ENCODE results near the gene REEP6. TPM values are rescaled to one million over a fixed set of nuclear protein-coding genes. Genes with fewer than 3 reads are reported as not detected.

The REEP6 gene
- total RNA-seq, 2 experiments from 2014 or later, result 2.0 to 2.3 TPM

DNA sequence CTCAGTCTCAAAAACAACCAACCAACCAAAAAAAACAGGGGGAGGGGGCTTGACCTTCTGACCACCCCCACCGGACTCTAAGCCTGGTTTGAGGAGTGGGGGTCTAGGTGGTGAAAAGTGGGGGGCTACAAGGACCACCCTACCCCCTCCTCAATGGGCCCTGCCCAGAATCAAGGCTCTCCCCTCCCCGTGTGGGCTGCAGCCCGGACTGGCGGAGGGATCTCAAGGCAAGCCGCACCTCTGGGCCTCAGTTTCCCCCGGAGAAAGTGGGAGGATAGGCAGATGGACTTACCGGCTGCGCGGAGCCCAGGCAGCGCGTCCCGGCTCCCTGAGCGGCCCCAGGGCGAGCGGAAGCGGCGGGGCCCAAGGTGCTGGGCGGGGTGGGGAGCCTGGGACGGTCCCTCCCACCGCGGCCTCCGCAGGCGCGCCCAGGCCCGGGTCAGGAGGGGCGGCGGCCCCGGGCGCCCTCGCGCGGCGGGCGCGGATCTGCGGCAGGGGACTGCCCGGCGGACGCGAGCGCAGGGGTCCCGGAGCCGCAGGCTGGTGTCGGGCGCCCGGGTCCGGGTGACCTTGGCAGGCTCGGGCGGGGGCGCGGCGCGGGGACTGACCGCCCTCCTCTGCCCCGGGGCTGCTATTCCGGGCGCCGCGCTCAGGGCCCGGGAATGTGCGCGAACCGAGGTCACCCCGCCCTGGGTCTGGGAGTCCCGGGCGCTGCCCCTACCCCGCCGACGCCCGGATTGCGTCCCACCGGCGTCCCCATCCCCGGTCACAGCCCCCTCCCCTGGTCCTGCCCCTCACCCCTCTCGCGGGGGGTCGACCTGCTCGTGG, 21.9 kb downstream of the REEP6 start, which contains the start of gene ADAMTSL5:
ADAMTSL5 (minus strand) TSS at position 349 of the 828 bp plus-strand sequence. CDS start 2,076 bp downstream, outside the sequence.
- CTCF ChIA-PET, result no interaction called here
- POLR2A ChIA-PET, result no interaction called here

DNA sequence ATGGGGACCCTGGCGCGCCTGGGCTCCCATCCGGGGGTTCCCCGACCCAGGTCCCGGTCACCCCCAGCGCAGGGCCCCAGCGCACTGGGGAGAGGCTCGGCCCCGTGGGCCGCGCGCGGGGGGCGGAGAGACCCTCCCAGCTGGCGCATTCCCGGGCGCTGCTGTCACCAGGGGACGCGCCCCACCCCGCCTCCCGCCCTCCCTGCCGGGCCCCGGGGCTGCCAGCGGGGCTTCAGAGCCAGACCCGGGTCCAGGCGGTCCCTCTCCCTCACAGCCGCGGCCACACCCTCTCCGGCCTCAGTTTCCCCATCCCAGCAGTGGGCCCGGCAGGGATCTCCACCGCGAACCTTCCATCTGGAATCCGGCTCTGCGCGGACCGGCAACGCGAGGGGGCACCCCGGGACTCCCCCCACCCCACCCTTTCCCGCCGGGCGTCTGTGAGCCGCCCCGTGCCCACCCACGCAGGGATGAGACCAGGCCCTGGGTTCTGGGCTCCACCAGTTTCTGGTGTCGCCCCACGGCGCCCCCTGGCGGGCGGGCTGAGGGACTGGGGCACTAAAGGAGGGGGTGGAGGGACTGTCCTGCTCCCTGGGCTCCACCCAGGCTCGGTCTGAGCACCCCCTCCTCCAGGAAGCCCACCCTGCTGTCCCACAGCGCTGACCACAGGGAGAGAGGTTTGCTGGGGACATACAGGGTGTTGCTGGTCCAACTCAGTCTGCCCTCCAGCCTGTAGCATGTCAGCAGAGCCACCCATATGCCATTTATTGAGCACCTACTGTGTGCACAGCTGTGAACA, 22.7 kb downstream of the REEP6 start:
- POLR2A ChIA-PET, result no interaction called here
- CTCF ChIA-PET, result interaction anchor here (1.3 kb wide), 1 partner anchor 12 kb away, joined by 3 read pairs; no protein-coding TSS in a partner anchor

DNA sequence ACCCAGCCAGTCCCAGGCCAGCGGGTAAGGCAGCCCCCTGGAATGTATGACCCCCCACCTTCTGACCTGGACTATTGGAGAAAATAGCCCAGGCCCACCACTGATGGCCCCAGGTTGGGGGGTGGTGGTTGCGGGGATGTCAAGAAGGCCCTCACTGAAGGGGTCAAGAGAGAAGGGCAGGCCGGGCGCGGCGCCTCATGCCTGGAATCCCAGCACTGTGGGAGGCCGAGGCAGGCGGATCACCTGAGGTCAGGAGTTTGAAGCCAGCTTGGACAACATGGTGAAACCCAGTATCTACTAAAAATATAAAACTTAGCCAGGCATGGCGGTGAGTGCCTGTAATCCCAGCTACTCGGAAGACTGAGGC, 23.3 kb downstream of the REEP6 start:
- ChIA-PET POLR2A (no interaction called here), CTCF (interaction anchor here (0.9 to 1.3 kb wide), 2 partner anchors 13 to 158 kb away, joined by 3 read pairs; no protein-coding TSS in a partner anchor)

DNA sequence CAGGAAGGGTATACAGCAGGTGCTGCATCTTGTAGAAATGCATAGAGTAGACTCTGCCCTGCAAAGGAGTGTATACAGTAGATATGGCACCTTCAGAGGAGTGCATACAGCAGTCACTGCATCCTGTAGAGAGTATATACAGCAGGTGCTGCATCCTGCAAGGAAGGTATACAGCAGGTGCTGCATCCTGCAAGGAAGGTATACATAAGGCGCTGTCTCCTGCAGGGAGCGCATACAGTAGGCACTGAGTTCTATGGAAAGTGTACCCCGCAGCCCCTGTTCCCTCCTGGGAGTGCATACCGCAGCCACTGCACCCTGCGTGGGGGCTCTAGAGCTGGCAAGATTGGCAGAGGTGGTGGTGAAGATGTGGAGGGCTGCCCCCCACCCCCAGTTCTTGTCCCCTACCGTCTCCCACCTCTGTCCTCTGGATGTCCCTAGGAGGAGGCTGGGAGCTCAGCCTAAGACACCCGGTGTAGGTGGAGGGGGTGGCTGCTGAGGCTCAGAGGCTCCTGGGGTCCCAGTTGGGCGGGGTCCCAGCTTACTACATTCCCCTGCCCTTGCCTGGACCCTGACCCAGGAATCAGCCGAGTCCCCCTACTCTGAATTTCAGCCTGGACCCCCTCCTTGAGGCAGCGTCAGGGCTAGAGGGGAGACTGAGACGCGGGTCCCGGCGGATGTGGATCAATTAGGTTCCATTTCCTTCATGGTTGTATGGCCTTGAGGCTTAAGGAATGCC, 24.2 kb downstream of the REEP6 start:
- CTCF ChIA-PET, result interaction anchor here (0.9 to 1.3 kb wide), 2 partner anchors 14 to 157 kb away, joined by 3 read pairs; no protein-coding TSS in a partner anchor
- POLR2A ChIA-PET, result no interaction called here

DNA sequence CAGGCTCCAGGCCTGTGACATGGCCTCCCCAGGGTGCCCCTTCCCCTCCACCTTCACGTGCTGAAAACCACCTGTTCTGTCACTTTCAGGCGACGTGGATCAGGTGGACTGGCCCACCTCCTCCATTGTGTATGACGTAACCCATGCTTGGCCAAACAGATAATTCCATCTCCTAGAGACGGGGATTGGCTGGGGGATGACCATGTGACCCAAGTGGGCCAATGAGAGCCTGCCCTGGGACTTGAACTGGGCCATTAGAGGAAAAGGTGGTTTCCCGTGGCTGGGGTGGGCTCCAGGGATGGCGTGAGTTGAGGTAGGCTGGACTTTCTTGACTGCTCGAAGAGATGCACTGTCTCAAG, 25.4 kb downstream of the REEP6 start:
- ChIA-PET CTCF (interaction anchor here (0.6 kb wide), 1 partner anchor 68 kb away, joined by 3 read pairs; no protein-coding TSS in a partner anchor), POLR2A (no interaction called here)

DNA sequence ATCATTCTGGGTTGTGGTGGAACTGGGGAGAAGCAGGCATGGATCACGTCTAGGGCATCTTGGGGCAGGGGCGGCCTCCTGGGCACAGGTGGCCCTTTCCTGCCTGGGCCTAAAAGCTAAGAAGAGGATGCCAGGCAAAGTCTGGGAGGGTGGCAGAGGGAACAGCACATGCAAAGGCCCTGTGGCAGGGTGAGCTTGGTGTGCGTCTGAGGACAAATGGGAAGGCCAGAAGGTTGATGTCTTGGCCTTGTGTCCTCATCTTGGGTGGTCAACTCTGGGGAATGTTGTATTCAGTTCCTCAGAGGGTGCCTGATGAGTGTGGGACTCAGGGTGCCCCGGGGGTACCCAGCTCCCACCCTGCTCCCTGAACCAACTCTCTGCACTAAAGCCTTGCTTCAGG, 27.5 kb downstream of the REEP6 start:
- CTCF ChIA-PET, result no interaction called here
- POLR2A ChIA-PET, result interaction anchor here (0.7 kb wide), 1 partner anchor 9 kb away, joined by 6 read pairs; no protein-coding TSS in a partner anchor

DNA sequence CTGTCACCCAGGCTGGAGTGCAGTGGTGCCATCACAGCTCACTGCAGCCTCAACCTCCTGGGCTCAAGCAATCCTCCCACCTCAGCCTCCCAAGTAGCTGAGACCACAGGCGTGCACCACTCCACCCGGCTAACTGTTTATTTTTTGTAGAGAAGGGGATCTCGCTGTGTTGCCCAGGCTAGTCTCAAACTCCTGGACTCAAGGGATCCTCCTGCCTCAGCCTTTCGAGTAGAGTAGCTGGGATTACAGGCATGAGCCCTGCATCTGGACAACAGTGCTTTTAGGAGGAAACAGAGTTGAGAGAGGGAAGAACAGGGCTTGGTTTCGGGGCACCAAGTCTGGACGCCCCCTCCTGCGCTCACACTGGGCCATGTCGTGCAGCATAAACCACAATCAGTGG, 28.8 kb downstream of the REEP6 start:
- CTCF ChIA-PET, result interaction anchor here (0.6 kb wide), 1 partner anchor 764 kb away, joined by 3 read pairs; no protein-coding TSS in a partner anchor
- POLR2A ChIA-PET, result interaction anchor here (0.7 kb wide), 1 partner anchor 235 kb away, joined by 6 read pairs; no protein-coding TSS in a partner anchor

DNA sequence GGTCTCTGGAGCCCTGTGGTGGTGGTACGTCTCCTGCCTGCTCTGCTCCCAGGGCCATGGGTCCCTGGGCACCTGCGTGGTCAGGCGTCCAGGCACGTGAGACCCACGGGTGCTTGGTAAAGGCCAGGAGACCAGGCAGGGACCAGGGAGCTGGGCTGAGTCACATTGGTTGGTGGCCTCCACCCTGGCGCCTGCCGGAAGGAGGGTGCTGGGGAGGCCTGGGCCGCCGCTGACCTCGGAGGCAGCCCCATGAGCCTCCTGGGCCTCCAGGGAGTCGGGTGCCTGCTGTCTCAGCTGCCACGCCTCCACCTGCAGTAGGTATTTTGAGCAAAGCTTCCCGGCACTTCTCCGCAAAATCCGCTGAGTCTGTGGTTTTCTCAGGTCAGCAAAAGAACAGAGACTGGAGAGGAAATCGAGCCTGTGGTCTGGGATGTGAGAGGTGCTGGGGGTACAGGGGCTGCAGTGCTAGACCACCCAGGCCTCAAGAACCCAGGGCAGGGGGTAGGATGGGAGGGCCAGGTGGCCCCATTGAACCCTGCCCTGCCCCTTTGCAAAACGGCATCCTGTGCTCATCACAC, 29.3 kb downstream of the REEP6 start:
- ChIA-PET CTCF (no interaction called here), POLR2A (no interaction called here)

DNA sequence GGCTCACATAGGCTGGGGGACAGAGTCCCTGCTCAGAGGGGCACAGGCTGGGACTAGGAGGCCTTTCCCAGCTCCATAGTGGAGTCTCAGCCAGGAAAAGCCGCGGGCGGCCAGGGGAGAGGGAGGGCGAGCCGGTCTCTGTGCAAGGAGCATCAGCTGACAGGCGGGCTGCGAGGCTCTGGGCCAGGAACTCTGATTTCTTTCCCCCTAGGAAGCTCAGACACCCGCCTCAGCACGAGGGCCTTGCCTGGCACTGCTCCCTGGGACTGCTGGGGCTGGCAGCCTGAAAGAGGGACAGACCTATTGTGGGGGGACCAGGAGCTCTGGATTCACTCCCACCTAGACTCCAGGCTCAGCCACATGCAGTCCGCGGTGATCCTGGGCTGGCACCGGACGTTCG, 30.7 kb downstream of the REEP6 start:
- ChIA-PET CTCF (interaction anchor here (1.2 kb wide), 1 partner anchor 24 kb away, joined by 4 read pairs; no protein-coding TSS in a partner anchor), POLR2A (no interaction called here)

DNA sequence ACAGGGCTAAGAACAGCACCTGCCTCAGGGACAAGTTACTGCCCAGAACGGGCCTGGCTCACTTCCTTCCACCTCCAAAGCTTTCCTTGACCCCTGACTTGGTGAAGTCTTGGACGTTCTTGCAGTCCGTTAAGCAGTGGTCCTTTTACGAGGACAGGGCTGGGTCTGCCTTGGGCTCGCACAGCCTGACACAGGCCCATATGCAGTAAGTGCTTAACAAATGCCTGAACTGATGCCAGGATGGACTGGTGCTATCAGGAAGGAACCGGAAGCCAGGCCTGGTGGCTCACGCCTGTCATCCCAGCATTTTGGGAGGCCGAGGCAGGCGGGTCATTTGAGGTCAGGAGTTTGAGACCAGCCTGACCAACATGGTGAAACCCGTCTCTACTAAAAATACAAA, 31.1 kb downstream of the REEP6 start:
- CTCF ChIA-PET, result interaction anchor here (1.2 kb wide), 1 partner anchor 24 kb away, joined by 4 read pairs; no protein-coding TSS in a partner anchor
- POLR2A ChIA-PET, result no interaction called here

DNA sequence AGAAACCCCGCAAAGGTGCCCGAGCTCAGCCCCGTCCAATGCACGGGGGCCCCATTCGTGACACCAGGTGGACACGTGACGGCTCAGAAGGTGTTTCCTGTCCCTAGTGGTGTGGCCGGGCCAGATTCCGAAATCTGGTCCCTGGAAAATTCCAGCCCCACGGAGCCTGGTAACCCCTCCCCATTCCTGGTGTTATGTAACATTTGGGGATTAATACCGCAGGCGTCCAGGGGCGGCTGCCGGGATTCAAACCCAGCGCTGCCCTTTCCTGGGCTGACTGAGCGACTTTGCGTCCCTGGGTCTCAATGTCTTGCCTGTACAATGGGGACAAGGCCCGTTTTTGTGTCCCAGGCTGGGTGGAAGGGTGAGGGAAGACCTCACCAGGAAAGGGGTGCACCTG, 31.9 kb downstream of the REEP6 start:
- POLR2A ChIA-PET, result no interaction called here
- CTCF ChIA-PET, result no interaction called here

DNA sequence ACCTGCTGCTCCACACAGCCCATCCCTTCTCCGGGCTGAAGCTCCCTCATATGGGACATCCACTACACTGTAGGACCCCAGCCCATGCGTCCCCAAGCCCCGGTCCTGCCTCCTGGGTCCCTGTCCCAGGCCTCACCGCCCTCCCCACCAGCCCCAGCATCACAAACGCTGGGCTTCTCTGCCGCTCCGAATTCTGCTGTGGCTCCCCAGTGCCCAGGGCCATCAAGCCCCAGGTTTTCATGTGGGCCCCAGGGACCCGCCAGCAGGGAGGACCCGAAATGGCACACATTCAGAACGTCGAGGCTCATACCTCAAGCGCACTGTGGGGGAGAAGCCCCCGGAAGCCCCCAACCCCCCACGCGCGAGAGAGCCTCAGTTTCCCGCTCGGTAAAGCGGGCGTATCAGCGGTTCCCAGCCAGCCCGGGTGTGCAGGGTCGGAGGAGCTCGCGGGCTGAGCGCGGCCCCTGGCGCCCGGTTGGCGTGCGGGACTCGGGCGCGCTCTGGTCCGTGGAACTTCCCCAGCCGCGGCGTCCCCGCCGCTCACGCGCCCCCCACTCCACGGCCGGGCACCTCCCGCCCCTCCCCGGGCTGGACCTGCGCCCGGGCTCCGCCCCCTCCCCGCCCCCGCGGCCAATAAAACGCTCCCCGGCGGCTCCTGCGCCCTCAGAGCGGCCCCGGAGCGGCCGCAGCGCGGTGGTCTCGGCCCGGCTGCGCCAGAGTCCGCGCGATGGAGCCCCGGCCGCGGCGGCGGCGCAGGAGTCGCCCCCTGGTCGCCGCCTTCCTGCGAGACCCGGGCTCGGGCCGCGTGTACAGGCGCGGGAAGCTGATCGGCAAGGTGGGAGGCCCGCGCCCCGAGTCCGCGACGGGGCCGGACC, 32.7 kb downstream of the REEP6 start, which contains the start of gene PLK5:
PLK5 (plus strand) TSS at position 666 of the 875 bp plus-strand sequence. CDS start 2,920 bp downstream, outside the sequence.
- ChIA-PET CTCF (no interaction called here), POLR2A (no interaction called here)

DNA sequence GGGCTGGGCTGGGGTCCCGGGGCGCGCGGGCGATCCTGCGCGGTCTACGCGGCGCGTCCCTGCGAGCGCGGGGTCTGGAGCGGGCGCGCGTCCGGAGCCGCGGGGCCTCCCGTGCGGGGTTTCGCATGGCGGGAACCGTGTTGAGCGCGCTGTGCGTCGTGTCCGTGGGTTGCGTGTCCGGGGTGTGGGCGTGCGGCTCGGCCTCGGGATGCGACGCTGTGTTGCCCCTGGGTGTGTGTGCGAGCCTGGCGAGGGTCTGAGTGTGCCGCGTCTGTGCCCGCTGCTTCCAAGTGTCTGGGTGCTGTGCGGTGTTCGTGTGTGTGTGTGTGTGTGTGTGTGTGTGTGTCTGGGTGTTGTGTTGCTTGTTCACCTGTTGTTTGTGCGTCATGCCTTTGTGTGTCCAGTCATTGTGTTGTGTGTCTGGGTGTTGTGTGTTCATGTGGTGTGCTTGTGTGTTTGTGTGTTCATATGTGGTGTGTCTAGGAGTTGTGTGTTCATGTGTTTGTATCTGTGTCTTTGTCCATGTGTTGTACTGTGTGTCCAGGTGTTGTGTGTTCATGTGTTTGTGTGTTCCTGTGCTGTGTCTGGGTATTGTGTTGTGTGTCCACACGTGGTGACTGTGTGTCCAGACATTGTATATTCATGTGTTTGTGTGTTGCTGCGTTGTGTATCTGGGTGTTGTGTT, 33.4 kb downstream of the REEP6 start:
- ChIA-PET CTCF (no interaction called here), POLR2A (no interaction called here)

DNA sequence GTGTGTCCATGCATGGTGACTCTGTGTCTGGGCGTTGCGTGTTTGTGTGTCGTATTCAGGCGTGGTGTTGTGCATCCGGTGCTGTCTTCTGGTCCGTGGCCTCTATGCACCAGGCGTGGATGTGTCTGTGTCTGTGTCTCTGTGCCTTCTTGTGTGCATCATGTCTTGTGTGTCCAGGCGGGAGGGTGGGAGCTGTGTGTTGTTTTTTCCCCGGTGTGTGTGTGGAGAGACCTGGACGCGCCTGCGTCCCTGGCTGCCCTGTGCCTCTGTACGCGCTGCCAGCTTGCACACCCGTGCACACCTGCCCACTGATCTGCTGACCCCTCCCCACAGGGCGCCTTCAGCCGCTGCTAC, 34.0 kb downstream of the REEP6 start:
- ChIA-PET POLR2A (no interaction called here), CTCF (no interaction called here)

DNA sequence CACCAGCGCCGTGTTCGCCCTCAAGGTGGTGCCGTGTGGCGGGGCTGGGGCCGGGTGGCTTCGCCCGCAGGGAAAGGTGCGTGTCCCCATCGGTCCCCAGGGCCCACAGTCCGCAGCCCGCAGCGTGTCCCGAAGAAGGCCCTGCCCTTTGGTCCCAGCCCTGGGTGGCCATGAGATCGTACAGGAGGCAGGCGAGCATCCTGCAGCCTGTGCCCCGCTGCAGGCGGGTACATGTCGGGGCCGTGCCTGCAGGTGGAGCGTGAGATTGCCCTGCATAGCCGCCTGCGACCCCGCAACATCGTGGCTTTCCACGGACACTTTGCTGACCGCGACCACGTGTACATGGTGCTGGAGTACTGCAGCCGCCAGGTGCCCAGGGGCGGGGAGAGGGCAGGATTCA, 34.4 kb downstream of the REEP6 start:
- POLR2A ChIA-PET, result no interaction called here
- CTCF ChIA-PET, result no interaction called here

DNA sequence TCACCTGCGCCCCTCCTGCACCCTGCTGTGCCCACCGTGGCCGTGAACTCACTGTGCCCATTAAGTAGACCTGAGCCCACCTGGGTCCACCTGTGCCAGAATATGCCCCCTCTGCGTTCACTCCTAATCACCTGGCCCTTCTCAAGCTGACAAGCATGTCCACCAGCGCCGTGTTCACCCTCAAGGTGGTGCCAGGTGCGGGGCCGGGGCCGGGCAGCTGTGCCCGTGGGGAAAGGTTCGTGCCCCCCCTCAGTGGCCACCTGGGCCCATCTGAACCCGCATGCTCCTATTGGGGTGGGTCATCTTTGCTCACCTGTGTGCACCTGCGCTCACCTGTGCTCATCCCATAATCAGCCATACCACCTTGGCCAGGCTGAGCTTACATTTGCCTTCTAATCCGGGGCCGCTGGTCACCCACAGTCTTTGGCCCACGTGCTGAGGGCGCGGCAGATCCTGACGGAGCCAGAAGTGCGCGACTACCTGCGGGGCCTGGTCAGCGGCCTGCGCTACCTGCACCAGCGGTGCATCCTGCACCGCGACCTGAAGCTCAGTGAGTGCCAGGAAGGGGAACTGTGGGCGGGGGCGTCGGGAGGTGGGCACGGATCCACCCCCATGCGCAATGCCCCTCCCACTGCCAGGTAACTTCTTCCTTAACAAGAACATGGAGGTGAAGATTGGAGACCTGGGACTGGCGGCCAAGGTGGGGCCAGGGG, 35.2 kb downstream of the REEP6 start:
- CTCF ChIA-PET, result interaction anchor here (0.5 kb wide), 1 partner anchor 12 kb away, joined by 3 read pairs; no protein-coding TSS in a partner anchor
- POLR2A ChIA-PET, result no interaction called here

DNA sequence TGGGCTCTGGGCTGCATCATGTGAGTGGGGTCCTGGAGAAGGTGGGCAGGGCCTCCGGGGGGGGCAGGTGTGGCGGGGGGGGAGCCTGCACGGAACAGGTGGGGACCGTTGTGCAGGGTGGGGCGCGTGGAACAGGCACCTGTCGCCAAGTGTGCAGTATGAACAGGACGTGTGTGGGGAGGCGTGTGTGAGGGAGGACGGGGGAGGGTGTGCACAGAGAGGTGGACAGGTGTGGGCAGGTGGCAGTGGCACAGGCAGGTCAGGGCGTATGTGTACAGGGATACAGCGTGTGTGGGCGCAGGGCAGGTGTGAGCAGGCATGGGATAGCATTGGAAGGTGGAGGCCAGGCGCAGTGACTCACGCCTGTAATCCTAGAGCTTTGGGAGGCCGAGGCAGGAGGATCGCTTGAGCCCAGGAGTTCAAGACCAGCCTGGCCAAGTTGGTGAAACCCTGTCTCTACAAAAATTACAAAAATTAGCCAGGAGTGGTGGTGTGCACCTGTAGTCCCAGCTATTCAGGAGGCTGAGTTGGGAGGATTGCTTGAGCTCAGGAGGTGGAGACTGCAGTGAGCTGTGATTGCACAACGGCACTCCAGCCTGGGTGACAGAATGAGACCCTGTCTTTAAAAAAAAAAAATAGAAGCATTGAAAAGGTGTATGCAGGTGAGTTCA, 36.1 kb downstream of the REEP6 start:
- ChIA-PET POLR2A (no interaction called here), CTCF (no interaction called here)

All from activated CD8-positive, alpha-beta memory T cell treated with anti-CD3 and anti-CD28 coated beads for 36 hours (primary cell).